Testis (tissue), 3 donors: ENCODE results near the gene CHST8. TPM values are rescaled to one million over a fixed set of nuclear protein-coding genes. Genes with fewer than 3 reads are reported as not detected.

ENCODE experiments used
- DNase-seq: peaks from one replicate; pipeline ENCODE4 v3.0.0-alpha.2; 2019
- H3K27ac ChIP-seq, 2 donors: fragments of 200-600 bp; sonication (generic); one replicate each; pipeline ENCODE4 v1.5.1; 2019
- H3K27me3 ChIP-seq: fragments of 200-600 bp; sonication (generic); one replicate; pipeline ENCODE4 v1.5.1; 2019
- H3K36me3 ChIP-seq: fragments of 200-600 bp; sonication (generic); one replicate; pipeline ENCODE4 v1.5.1; 2017; ENCODE audit warnings: low read depth; ENCODE audit errors: missing control alignments
- H3K4me1 ChIP-seq: fragments of 200-600 bp; sonication (generic); one replicate; pipeline ENCODE4 v1.5.1; 2019
- H3K4me3 ChIP-seq, 2 donors: fragments of 200-600 bp; sonication (generic); one replicate each; pipeline ENCODE4 v1.5.1; 2017 to 2019
- H3K9me3 ChIP-seq: fragments of 200-600 bp; sonication (generic); one replicate; pipeline ENCODE4 v1.5.1; 2017
- CTCF ChIP-seq, 3 experiments: fragments of 450-650 bp in 2 of 3; fragments of 200-600 bp in 1 of 3; sonication (generic) in 1 of 3; IDR thresholded peaks; one replicate each; pipeline ENCODE4 v1.5.1; 2016 to 2019; ENCODE audit warnings: antibody characterized with exemption in 3 of 3, mild to moderate bottlenecking in 2 of 3, moderate library complexity in 1 of 3
- POLR2A ChIP-seq: fragments of 450-650 bp; IDR thresholded peaks from one replicate; pipeline ENCODE4 v1.6.1; 2017; ENCODE audit warnings: antibody characterized with exemption, mild to moderate bottlenecking, moderate library complexity
- WGBS, 2 donors: methylation state at CpG; one replicate each; pipeline ENCODE4 v1.1.5; 2018; 5-methylcytosine and 5-hydroxymethylcytosine counted together
- intact Hi-C: fragments of 100-400 bp; cut with DNase I; formaldehyde crosslinking; loops from one replicate; pipeline ENCODE4 v1.15.1; 2023; ENCODE audit warnings: low total_unique reads
- polyA plus RNA-seq: library from polyadenylated mRNA; stranded (reverse); fragments of 350-450 nt; fragmentation: Illumina TruSeq; extraction: RNeasy Lipid Tissue Mini Kit (QIAGEN cat#74804); gene quantifications from one replicate; pipeline ENCODE4 v1.2.3, GENCODE V29; 2014; ENCODE audit warnings: low read depth, low replicate concordance; ENCODE audit not compliant: insufficient read depth
- total RNA-seq, 2 donors: library from RNA; depleted of rRNA; stranded (reverse); fragments of >200 nt; gene quantifications; one replicate each; pipeline ENCODE4 v1.2.3, GENCODE V29; 2016

CHST8 gene
- total and polyA plus RNA-seq, 3 donors from 2014 or later, result 0.75 to 0.93 (median 0.79) TPM

GRCh38 chr19:33705090-33705847 is 83.5 kb downstream of the CHST8 start:
- H3K36me3 ChIP-seq, result no peaks in the 10 kb centered on the region
- no peaks in the 10 kb centered on the region for H3K27me3 ChIP-seq
- intact Hi-C loops, result no loop called here
- H3K4me1 ChIP-seq, result no peaks in the 10 kb centered on the region
- H3K27ac ChIP-seq, result no peak overlapping the region
- TF ChIP-seq POLR2A (no peak), CTCF (IDR thresholded peaks at IDR 0.05) (no peak)
- DNase-seq, result no peak
- no peak overlapping the region for H3K4me3 ChIP-seq
- WGBS, 2 donors, result 79 to 83% methylated on average over 8 to 11 of the region's 11 CpGs
- H3K9me3 ChIP-seq, result no peaks in the 10 kb centered on the region

- WGBS, 2 donors, result 71 to 84% methylated on average over 4 to 5 of the region's 5 CpGs
- intact Hi-C loops, result no loop called here
Measured at GRCh38 chr19:33705860-33706259, 84.1 kb downstream of the CHST8 start.

GRCh38 chr19:33706631-33707030 is 84.9 kb downstream of the CHST8 start:
- Histone ChIP-seq H3K4me3 (no peak overlapping the region), H3K9me3 (no peaks in the 10 kb centered on the region), H3K36me3 (no peaks in the 10 kb centered on the region), H3K27ac (no peak overlapping the region), H3K27me3 (no peaks in the 10 kb centered on the region), H3K4me1 (no peaks in the 10 kb centered on the region)
- intact Hi-C loops, result no loop called here
- 69% methylated on average over 10 of the region's 10 CpGs for WGBS, 2 donors
- TF ChIP-seq POLR2A (no peak), CTCF (IDR thresholded peaks at IDR 0.05) (no peak)
- no peak for DNase-seq

More at GRCh38 chr19:33705860-33706259, 84.1 kb downstream of the CHST8 start:
- DNase-seq, result no peak
- Histone ChIP-seq H3K27me3 (no peaks in the 10 kb centered on the region), H3K4me3 (no peak overlapping the region), H3K4me1 (no peaks in the 10 kb centered on the region), H3K9me3 (no peaks in the 10 kb centered on the region), H3K27ac (no peak overlapping the region), H3K36me3 (no peaks in the 10 kb centered on the region)
- no peak for TF ChIP-seq CTCF (IDR thresholded peaks at IDR 0.05)
- TF ChIP-seq POLR2A, result no peak

GRCh38 chr19:33712268-33712667 is 90.5 kb downstream of the CHST8 start:
- 40 to 54% methylated on average over 4 to 6 of the region's 6 CpGs for WGBS, 2 donors
- intact Hi-C loops, result no loop called here
- TF ChIP-seq CTCF (IDR thresholded peaks at IDR 0.05) (no peak), POLR2A (no peak)
- H3K36me3 ChIP-seq, result no peaks in the 10 kb centered on the region
- no peaks in the 10 kb centered on the region for H3K9me3 ChIP-seq
- peak; percentile 42 for DNase-seq
- no peaks in the 10 kb centered on the region for H3K27me3 ChIP-seq
- H3K4me3 ChIP-seq, result no peak overlapping the region
- no peak overlapping the region for H3K27ac ChIP-seq
- no peaks in the 10 kb centered on the region for H3K4me1 ChIP-seq

GRCh38 chr19:33713194-33713593 is 91.4 kb downstream of the CHST8 start:
- intact Hi-C loops, result no loop called here

More at GRCh38 chr19:33713194-33713593, 91.4 kb downstream of the CHST8 start:
- H3K27ac ChIP-seq, result no peak overlapping the region
- no peak overlapping the region for H3K4me3 ChIP-seq
- H3K4me1 ChIP-seq, result no peaks in the 10 kb centered on the region
- no peaks in the 10 kb centered on the region for H3K9me3 ChIP-seq
- TF ChIP-seq CTCF (IDR thresholded peaks at IDR 0.05) (no peak), POLR2A (no peak)
- no peak for DNase-seq
- no peaks in the 10 kb centered on the region for H3K36me3 ChIP-seq
- H3K27me3 ChIP-seq, result no peaks in the 10 kb centered on the region
- 80 to 95% methylated on average over 3 of the region's 3 CpGs for WGBS, 2 donors
